ENCODE data around the gene ABCC1.

GRCh38 chr16:16071631-16072244 is 122.3 kb downstream of the ABCC1 start:
- TF ChIP-seq CTCF (conservative IDR thresholded peaks at IDR 0.05; ENCODE audit: low read depth, low read length) (no peak), CEBPB (IDR thresholded peaks at IDR 0.05; ENCODE audit: low read depth, low read length) (no peak), RCOR1 (IDR thresholded peaks at IDR 0.05; ENCODE audit: insufficient replicate concordance, low read length) (no peak), SMC3 (IDR thresholded peaks at IDR 0.05; ENCODE audit: low read depth, low read length) (no peak), POLR2A (IDR thresholded peaks at IDR 0.05; ENCODE audit: low read depth, low read length) (no peak), ELK1 (IDR thresholded peaks at IDR 0.05; ENCODE audit: borderline replicate concordance, low read depth, low read length) (no peak), MXI1 (IDR thresholded peaks at IDR 0.05; ENCODE audit: borderline replicate concordance, low read depth, low read length) (no peak), RAD21 (IDR thresholded peaks at IDR 0.05; ENCODE audit: low read length) (no peak), USF2 (IDR thresholded peaks at IDR 0.05; ENCODE audit: low read depth, low read length) (no peak)

All from IMR-90 (cell line).